Measurements from ENCODE around the gene NFYA. TPM values are rescaled to one million over a fixed set of nuclear protein-coding genes. Genes with fewer than 3 reads are reported as not detected.

NFYA gene
- total and polyA plus RNA-seq, 2 of the 13 experiments (the other 11 are each of a cell fraction or from before 2014, with no cell fraction given), result 16.0 to 22.9 TPM

DNA sequence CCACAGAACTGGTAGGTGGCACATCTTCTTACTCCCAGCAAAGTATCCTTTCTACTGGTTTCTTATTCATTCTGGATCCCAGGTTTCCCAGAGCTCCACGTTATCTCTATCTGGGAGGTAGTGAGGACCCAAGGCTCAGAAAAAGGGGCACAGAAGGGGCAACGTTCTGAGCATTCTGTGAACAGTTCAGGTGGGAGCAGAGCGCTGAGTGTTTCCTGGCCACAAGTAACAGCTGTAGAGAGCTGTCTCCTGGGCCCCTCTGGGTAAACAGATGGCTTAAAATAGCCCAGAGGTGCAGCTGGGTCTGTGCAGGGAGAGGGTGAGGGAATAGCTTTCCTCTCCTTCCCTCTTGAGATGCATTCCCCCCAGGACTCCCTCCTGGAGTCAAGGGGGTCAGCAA lies 17.6 kb upstream of the NFYA start (continued):
- TF ChIP-seq SRF (IDR thresholded peaks at IDR 0.05; ENCODE audit: low read depth, low read length) (no peak), ZNF841 (CRISPR knock-in tag; IDR thresholded peaks at IDR 0.05; ENCODE audit: borderline replicate concordance) (no peak), SIN3B (IDR thresholded peaks at IDR 0.05; ENCODE audit: low read length) (no peak), ZNF530 (CRISPR knock-in tag; IDR thresholded peaks at IDR 0.05; ENCODE audit: low read depth) (no peak), RFX3 (CRISPR knock-in tag; IDR thresholded peaks at IDR 0.05) (no peak), NONO (IDR thresholded peaks at IDR 0.05) (no peak), NONO (CRISPR knock-in tag; conservative IDR thresholded peaks at IDR 0.05) (no peak), SMC3 (IDR thresholded peaks at IDR 0.05; ENCODE audit: low read length) (no peak), ZSCAN25 (CRISPR knock-in tag; IDR thresholded peaks at IDR 0.05) (0 out of 2 replicates have a peak, but pooled peaks have one; percentile 51), KAT8 (CRISPR knock-in tag; IDR thresholded peaks at IDR 0.05) (0 out of 2 replicates have a peak, but pooled peaks have one; percentile 15), ZNF619 (CRISPR knock-in tag; IDR thresholded peaks at IDR 0.05) (no peak), ZNF350 (CRISPR knock-in tag; IDR thresholded peaks at IDR 0.05; ENCODE audit: borderline replicate concordance, low read depth) (no peak), ZNF180 (CRISPR knock-in tag; IDR thresholded peaks at IDR 0.05; ENCODE audit: borderline replicate concordance, low read depth) (no peak), JUN (CRISPR knock-in tag; IDR thresholded peaks at IDR 0.05) (no peak), ZNF768 (CRISPR knock-in tag; IDR thresholded peaks at IDR 0.05) (no peak)
- TF ChIP-seq, protein P1, sequence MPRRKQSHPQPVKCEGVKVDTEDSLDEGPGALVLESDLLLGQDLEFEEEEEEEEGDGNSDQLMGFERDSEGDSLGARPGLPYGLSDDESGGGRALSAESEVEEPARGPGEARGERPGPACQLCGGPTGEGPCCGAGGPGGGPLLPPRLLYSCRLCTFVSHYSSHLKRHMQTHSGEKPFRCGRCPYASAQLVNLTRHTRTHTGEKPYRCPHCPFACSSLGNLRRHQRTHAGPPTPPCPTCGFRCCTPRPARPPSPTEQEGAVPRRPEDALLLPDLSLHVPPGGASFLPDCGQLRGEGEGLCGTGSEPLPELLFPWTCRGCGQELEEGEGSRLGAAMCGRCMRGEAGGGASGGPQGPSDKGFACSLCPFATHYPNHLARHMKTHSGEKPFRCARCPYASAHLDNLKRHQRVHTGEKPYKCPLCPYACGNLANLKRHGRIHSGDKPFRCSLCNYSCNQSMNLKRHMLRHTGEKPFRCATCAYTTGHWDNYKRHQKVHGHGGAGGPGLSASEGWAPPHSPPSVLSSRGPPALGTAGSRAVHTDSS (CRISPR knock-in tag; conservative IDR thresholded peaks at IDR 0.05), result no peak
- TF ChIP-seq, protein P2, sequence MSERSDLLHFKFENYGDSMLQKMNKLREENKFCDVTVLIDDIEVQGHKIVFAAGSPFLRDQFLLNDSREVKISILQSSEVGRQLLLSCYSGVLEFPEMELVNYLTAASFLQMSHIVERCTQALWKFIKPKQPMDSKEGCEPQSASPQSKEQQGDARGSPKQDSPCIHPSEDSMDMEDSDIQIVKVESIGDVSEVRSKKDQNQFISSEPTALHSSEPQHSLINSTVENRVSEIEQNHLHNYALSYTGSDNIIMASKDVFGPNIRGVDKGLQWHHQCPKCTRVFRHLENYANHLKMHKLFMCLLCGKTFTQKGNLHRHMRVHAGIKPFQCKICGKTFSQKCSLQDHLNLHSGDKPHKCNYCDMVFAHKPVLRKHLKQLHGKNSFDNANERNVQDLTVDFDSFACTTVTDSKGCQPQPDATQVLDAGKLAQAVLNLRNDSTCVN (CRISPR knock-in tag; IDR thresholded peaks at IDR 0.05; ENCODE audit: borderline replicate concordance), result no peak
- TF ChIP-seq, protein P3, sequence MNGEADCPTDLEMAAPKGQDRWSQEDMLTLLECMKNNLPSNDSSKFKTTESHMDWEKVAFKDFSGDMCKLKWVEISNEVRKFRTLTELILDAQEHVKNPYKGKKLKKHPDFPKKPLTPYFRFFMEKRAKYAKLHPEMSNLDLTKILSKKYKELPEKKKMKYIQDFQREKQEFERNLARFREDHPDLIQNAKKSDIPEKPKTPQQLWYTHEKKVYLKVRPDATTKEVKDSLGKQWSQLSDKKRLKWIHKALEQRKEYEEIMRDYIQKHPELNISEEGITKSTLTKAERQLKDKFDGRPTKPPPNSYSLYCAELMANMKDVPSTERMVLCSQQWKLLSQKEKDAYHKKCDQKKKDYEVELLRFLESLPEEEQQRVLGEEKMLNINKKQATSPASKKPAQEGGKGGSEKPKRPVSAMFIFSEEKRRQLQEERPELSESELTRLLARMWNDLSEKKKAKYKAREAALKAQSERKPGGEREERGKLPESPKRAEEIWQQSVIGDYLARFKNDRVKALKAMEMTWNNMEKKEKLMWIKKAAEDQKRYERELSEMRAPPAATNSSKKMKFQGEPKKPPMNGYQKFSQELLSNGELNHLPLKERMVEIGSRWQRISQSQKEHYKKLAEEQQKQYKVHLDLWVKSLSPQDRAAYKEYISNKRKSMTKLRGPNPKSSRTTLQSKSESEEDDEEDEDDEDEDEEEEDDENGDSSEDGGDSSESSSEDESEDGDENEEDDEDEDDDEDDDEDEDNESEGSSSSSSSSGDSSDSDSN (CRISPR knock-in tag; IDR thresholded peaks at IDR 0.05), result no peak
- TF ChIP-seq, protein P4, sequence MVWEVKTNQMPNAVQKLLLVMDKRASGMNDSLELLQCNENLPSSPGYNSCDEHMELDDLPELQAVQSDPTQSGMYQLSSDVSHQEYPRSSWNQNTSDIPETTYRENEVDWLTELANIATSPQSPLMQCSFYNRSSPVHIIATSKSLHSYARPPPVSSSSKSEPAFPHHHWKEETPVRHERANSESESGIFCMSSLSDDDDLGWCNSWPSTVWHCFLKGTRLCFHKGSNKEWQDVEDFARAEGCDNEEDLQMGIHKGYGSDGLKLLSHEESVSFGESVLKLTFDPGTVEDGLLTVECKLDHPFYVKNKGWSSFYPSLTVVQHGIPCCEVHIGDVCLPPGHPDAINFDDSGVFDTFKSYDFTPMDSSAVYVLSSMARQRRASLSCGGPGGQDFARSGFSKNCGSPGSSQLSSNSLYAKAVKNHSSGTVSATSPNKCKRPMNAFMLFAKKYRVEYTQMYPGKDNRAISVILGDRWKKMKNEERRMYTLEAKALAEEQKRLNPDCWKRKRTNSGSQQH (CRISPR knock-in tag; IDR thresholded peaks at IDR 0.05; ENCODE audit: low read depth), result no peak
- TF ChIP-seq, protein P5, sequence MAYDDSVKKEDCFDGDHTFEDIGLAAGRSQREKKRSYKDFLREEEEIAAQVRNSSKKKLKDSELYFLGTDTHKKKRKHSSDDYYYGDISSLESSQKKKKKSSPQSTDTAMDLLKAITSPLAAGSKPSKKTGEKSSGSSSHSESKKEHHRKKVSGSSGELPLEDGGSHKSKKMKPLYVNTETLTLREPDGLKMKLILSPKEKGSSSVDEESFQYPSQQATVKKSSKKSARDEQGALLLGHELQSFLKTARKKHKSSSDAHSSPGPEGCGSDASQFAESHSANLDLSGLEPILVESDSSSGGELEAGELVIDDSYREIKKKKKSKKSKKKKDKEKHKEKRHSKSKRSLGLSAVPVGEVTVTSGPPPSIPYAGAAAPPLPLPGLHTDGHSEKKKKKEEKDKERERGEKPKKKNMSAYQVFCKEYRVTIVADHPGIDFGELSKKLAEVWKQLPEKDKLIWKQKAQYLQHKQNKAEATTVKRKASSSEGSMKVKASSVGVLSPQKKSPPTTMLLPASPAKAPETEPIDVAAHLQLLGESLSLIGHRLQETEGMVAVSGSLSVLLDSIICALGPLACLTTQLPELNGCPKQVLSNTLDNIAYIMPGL (CRISPR knock-in tag; IDR thresholded peaks at IDR 0.05; ENCODE audit: borderline replicate concordance in 1 of 2, low read depth in 1 of 2), result no peak; a peak in 1 of 4 replicates
- TF ChIP-seq, protein P6, sequence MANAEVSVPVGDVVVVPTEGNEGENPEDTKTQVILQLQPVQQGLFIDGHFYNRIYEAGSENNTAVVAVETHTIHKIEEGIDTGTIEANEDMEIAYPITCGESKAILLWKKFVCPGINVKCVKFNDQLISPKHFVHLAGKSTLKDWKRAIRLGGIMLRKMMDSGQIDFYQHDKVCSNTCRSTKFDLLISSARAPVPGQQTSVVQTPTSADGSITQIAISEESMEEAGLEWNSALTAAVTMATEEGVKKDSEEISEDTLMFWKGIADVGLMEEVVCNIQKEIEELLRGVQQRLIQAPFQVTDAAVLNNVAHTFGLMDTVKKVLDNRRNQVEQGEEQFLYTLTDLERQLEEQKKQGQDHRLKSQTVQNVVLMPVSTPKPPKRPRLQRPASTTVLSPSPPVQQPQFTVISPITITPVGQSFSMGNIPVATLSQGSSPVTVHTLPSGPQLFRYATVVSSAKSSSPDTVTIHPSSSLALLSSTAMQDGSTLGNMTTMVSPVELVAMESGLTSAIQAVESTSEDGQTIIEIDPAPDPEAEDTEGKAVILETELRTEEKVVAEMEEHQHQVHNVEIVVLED (CRISPR knock-in tag; IDR thresholded peaks at IDR 0.05; ENCODE audit: borderline replicate concordance), result no peak
